ENCODE data around the gene PAPLN.

PAPLN gene

GRCh38 chr14:73263606-73264005 lies 26.3 kb downstream of the PAPLN start:
- no peak for DNase-seq

- no peak for DNase-seq
These were observed 27.0 kb downstream of the PAPLN start for GRCh38 chr14:73264080-73264884.

GRCh38 chr14:73264885-73265720 lies 27.8 kb downstream of the PAPLN start:
- DNase-seq, result no peak

- DNase-seq, result no peak
These were observed 28.4 kb downstream of the PAPLN start for GRCh38 chr14:73265721-73266046.

GRCh38 chr14:73266317-73266716 lies 29.0 kb downstream of the PAPLN start:
- DNase-seq, result no peak

- no peak for DNase-seq
These were observed 30.2 kb downstream of the PAPLN start for GRCh38 chr14:73267474-73267873.

- DNase-seq, result peak; percentile 39
These were observed 32.6 kb downstream of the PAPLN start for GRCh38 chr14:73269729-73270531.

GRCh38 chr14:73272393-73272792 lies 35.1 kb downstream of the PAPLN start:
- no peak for DNase-seq

GRCh38 chr14:73273799-73274198 lies 36.5 kb downstream of the PAPLN start:
- DNase-seq, result no peak

- DNase-seq, result no peak
These were observed 39.5 kb downstream of the PAPLN start for GRCh38 chr14:73276836-73277235.

GRCh38 chr14:73277376-73277775 lies 40.1 kb downstream of the PAPLN start:
- no peak for DNase-seq

GRCh38 chr14:73280903-73281302 lies 43.6 kb downstream of the PAPLN start:
- DNase-seq, result no peak

GRCh38 chr14:73283608-73284379 lies 46.5 kb downstream of the PAPLN start:
- DNase-seq, result no peak

GRCh38 chr14:73285979-73286378 lies 48.7 kb downstream of the PAPLN start:
- no peak for DNase-seq

- no peak for DNase-seq
These were observed 49.3 kb downstream of the PAPLN start for GRCh38 chr14:73286598-73286997.

- DNase-seq, result no peak
These were observed 49.8 kb downstream of the PAPLN start for GRCh38 chr14:73287071-73287470.

- no peak for DNase-seq
These were observed 52.0 kb downstream of the PAPLN start for GRCh38 chr14:73289308-73289707.

GRCh38 chr14:73289729-73290128 lies 52.4 kb downstream of the PAPLN start:
- DNase-seq, result no peak

- DNase-seq, result no peak
These were observed 53.0 kb downstream of the PAPLN start for GRCh38 chr14:73290279-73290678.

GRCh38 chr14:73293782-73294781 lies 56.8 kb downstream of the PAPLN start:
- DNase-seq, result no peak

- DNase-seq, result peak; percentile 90
These were observed 58.0 kb downstream of the PAPLN start for GRCh38 chr14:73295198-73295796.

All from hematopoietic multipotent progenitor cell treated with erythropoietin and hydrocortisone succinate and interleukin-3 and kit ligand, for 6 days (in vitro differentiated cells).